ENCODE measurements around the gene EFNA4. TPM values are rescaled to one million over a fixed set of nuclear protein-coding genes. Genes with fewer than 3 reads are reported as not detected.

Gene EFNA4, protein sequence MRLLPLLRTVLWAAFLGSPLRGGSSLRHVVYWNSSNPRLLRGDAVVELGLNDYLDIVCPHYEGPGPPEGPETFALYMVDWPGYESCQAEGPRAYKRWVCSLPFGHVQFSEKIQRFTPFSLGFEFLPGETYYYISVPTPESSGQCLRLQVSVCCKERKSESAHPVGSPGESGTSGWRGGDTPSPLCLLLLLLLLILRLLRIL
- total RNA-seq: 5.5 and 8.8 TPM in 2 replicates

DNA sequence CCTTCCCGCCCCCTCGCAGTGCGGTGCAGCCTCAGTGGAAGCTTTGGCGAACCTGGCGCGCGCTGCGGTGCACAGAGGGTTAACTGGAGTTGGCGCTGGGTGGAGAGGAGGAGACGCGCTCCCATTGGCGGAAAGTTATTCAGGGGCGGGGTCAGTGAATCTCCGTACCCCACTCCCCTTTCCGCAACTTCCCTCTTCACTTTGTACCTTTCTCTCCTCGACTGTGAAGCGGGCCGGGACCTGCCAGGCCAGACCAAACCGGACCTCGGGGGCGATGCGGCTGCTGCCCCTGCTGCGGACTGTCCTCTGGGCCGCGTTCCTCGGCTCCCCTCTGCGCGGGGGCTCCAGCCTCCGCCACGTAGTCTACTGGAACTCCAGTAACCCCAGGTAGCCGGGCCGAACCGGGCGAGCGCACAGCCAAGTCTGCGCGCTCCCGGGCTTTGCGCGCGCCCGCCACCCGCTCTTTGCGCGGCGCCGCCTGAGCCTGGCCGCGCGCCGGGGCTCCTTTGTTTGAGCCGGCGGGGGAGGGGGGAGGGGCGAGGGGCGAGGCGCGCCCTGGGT, at the start of gene EFNA4:
EFNA4 (plus strand) TSS at position 191 of the 561 bp plus-strand sequence; CDS start at position 275, 84 bp downstream.

DNA sequence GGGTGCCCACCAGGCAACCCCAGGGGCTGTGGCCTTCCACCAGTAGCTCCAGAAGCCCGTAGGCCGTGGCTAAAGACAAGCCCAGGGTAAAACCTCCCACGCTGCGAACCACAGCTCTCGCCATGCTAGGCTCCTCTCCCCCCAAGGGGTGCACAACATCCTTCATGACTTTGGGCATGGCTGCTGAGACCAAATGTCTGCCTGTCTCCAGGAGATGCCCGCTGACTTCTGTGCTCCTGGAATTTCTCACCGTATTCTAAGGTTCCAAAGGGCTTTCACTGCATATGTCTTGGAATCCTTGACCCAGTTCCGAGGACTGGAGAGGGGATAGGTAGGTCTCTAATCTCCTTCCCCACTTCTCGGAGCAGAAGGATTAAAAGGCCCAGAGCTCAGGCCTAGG, 30.0 kb upstream of the EFNA4 start, which contains the start of the genes DCST1 and DCST2:
DCST1 (plus strand) TSS at position 301 of the 400 bp plus-strand sequence. CDS start 213 bp downstream, outside the sequence.
DCST2 (minus strand) TSS at position 258 of the 400 bp plus-strand sequence; CDS start at position 178, 80 bp downstream.

DNA sequence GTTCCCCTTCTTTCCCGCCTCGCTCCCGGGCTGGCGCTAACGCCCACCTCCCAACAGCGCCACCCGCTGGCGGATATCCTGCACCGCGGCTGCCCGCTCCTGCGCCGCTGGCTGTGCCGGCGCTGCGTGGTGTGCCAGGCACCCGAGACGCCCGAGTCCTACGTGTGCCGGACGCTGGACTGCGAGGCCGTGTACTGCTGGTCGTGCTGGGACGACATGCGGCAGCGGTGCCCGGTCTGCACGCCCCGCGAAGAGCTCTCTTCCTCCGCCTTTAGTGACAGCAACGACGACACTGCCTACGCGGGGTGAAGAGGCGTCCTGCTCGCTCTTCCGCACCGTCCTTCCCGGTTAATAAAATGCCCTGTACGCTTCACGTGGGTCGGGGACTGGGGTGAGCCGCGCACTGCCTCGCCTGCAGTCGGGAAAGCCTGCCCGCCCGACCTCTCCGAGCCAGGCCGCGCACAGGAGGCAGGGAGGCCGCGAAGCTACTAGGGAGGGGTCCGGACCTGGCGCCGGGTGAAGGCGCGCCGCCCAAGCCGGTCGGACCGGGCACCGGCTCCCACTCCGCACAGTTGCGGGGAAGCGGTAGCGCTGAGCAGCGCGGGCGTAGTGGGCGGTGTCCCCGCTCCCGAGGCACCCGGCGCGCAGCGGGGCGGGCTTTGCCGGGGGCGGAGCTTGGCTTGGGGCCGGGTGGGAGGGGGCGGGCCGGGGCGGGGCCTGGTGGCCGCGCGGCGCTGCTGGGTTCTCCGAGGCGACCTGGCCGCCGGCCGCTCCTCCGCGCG, 12.8 kb upstream of the EFNA4 start, which contains the start of gene ADAM15:
ADAM15 (plus strand) TSS at position 757 of the 782 bp plus-strand sequence. CDS start 71 bp downstream, outside the sequence.

DNA sequence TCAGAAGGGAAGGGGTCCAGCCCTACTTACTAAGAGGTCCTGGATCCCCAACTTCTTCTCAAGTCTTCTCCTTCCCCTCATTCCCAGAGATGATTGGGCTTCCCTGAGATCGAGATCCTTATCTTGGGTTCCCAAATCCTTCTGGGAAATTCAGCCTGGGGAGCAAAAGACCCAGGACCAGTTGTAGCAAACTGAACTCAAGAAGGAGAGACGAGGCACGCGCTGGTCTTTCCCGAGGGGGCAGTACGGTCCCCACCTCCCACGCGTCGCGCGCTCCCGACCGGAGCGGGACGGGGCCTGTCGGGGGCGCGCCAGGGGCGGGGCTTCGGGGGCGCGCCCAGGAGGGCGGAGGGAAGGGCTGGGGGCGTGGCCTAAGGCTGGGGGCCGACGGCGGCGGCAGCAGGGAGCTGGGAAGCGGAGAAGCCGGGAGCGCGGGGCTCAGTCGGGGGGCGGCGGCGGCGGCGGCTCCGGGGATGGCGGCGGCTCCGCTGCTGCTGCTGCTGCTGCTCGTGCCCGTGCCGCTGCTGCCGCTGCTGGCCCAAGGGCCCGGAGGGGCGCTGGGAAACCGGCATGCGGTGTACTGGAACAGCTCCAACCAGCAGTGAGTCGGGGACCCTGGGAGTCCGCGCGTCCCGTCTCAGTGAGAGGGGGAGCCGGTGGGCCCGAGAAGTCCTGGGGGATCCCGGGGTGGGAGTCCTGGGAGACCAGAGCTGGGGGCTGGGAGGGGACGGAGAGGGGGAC, 15.1 kb downstream of the EFNA4 start, which contains the start of gene EFNA3:
EFNA3 (plus strand) TSS at position 369 of the 741 bp plus-strand sequence; CDS start at position 474, 105 bp downstream.

Other genes with a start within 250 kb of the EFNA4 start
- gene KCNN3, start 193.5 kb upstream of the EFNA4 start, total RNA-seq: not detected in 2 replicates
- gene PMVK, start 127.0 kb upstream of the EFNA4 start, total RNA-seq: 14.7 and 14.8 TPM in 2 replicates
- 22.6 and 72.8 TPM in 2 replicates for gene PBXIP1, start 107.6 kb upstream of the EFNA4 start, total RNA-seq
- gene PYGO2, start 102.0 kb upstream of the EFNA4 start, total RNA-seq: 11.6 and 15.4 TPM in 2 replicates
- gene SHC1, start 93.0 kb upstream of the EFNA4 start, total RNA-seq: 216 and 401 TPM in 2 replicates
- 27.0 and 58.1 TPM in 2 replicates for gene CKS1B, start 89.1 kb upstream of the EFNA4 start, total RNA-seq
- gene FLAD1, start 80.4 kb upstream of the EFNA4 start, total RNA-seq: 49.9 and 57.1 TPM in 2 replicates
- 1.00 TPM in 1 of 2 replicates, not detected in the other for gene LENEP, start 70.2 kb upstream of the EFNA4 start, total RNA-seq
- 57.8 and 70.3 TPM in 2 replicates for gene ZBTB7B, start 60.9 kb upstream of the EFNA4 start, total RNA-seq
- gene DCST2, start 30.0 kb upstream of the EFNA4 start, total RNA-seq: 0.34 and 0.36 TPM in 2 replicates
- not detected in 2 replicates for gene DCST1, start 29.9 kb upstream of the EFNA4 start, total RNA-seq
- gene ADAM15, start 12.4 kb upstream of the EFNA4 start, total RNA-seq: 178 and 228 TPM in 2 replicates
- gene EFNA3, start 15.1 kb downstream of the EFNA4 start, total RNA-seq: 4.1 and 8.4 TPM in 2 replicates
- 17.4 and 73.1 TPM in 2 replicates for gene EFNA1, start 64.1 kb downstream of the EFNA4 start, total RNA-seq
- gene SLC50A1, start 72.1 kb downstream of the EFNA4 start, total RNA-seq: 46.0 and 177 TPM in 2 replicates
- 8.5 and 22.2 TPM in 2 replicates for gene DPM3, start 76.8 kb downstream of the EFNA4 start, total RNA-seq
- 92.3 and 125 TPM in 2 replicates for gene KRTCAP2, start 109.6 kb downstream of the EFNA4 start, total RNA-seq
- gene TRIM46, start 110.1 kb downstream of the EFNA4 start, total RNA-seq: 0.34 and 1.3 TPM in 2 replicates
- gene THBS3, start 144.2 kb downstream of the EFNA4 start, total RNA-seq: 11.3 and 19.6 TPM in 2 replicates
- gene MTX1, start 145.0 kb downstream of the EFNA4 start, total RNA-seq: 25.9 and 49.2 TPM in 2 replicates
- gene ENTREP3, start 191.7 kb downstream of the EFNA4 start, total RNA-seq: 4.4 and 9.6 TPM in 2 replicates
- gene SCAMP3, start 198.6 kb downstream of the EFNA4 start, total RNA-seq: 38.3 and 47.0 TPM in 2 replicates
- 19.5 and 28.3 TPM in 2 replicates for gene CLK2, start 209.8 kb downstream of the EFNA4 start, total RNA-seq
- gene HCN3, start 213.7 kb downstream of the EFNA4 start, total RNA-seq: 0.68 and 1.1 TPM in 2 replicates
- under 0.01 TPM in 1 of 2 replicates, not detected in the other for gene PKLR, start 237.7 kb downstream of the EFNA4 start, total RNA-seq
- 134 and 144 TPM in 2 replicates for gene FDPS, start 245.1 kb downstream of the EFNA4 start, total RNA-seq